ENCODE data around the gene ERVMER34-1. TPM values are rescaled to one million over a fixed set of nuclear protein-coding genes. Genes with fewer than 3 reads are reported as not detected.

Gene ERVMER34-1
- total and polyA plus RNA-seq, 12 donors = 1.3 to 10.2 (median 3.6) TPM

- Histone ChIP-seq H3K4me1 (peaks cover 0 to 41% (median 29%) of the 10 kb centered on the region in 9 donors), H3K36me3 (peaks cover 0 to 40% (median 6%) of the 10 kb centered on the region in 9 donors), H3K27ac (peak overlapping the region; percentile 91 to 100 (median 96)), H3K9me3 (no peaks in the 10 kb centered on the region), H3K27me3 (no peaks in the 10 kb centered on the region), H3K4me3 (peak overlapping the region; percentile 77 to 97 (median 88))
- DNase-seq (peak; percentile 98 to 99), ATAC-seq (peak; percentile 98 to 100 (median 99))
- no peak for TF ChIP-seq CTCF (IDR thresholded peaks at IDR 0.05)
- intact Hi-C loops (cut with DNase I) = loop anchor here in 8 of 10 donors (1.0 to 10.0 kb wide), 12 partner anchors 10 to 272 kb away; partner anchors contain the start of genes RASL11B (in 5 of the 8) and USP46 (in 4 of the 8)
- WGBS, 2 donors = 0 to 1% methylated on average over 87 of the region's 87 CpGs
Observed at GRCh38 chr4:52712251-52713130, 38.7 kb downstream of the ERVMER34-1 start.

GRCh38 chr4:52711834-52712250 lies 39.4 kb downstream of the ERVMER34-1 start:
- ATAC-seq = peak in 1 of 8 donors; percentile 2
- H3K4me3 ChIP-seq = peak overlapping the region in 7 of 10 donors; percentile 81 to 97 (median 88)
- 13% methylated on average over 15 of the region's 15 CpGs for WGBS, 2 donors

GRCh38 chr4:52711272-52711671 lies 40.0 kb downstream of the ERVMER34-1 start:
- DNase-seq = no peak
- TF ChIP-seq CTCF (IDR thresholded peaks at IDR 0.05) = no peak
- peak overlapping the region in 2 of 10 donors; percentile 62 to 96 for H3K27ac ChIP-seq
- H3K36me3 ChIP-seq = peaks cover 0 to 28% (median 6%) of the 10 kb centered on the region in 9 donors
- intact Hi-C loops (cut with DNase I) = loop anchor here in 8 of 10 donors (5.0 to 10.0 kb wide), 10 partner anchors 49 to 274 kb away; partner anchors contain the start of genes RASL11B (in 5 of the 8) and USP46 (in 3 of the 8)
- H3K27me3 ChIP-seq = no peaks in the 10 kb centered on the region
- peaks cover 0 to 39% (median 29%) of the 10 kb centered on the region in 9 donors for H3K4me1 ChIP-seq
- ATAC-seq = no peak
- 63 to 81% methylated on average over 1 of the region's 1 CpG for WGBS, 2 donors
- H3K9me3 ChIP-seq = no peaks in the 10 kb centered on the region
- H3K4me3 ChIP-seq = no peak overlapping the region

More at GRCh38 chr4:52711834-52712250, 39.4 kb downstream of the ERVMER34-1 start:
- TF ChIP-seq CTCF (IDR thresholded peaks at IDR 0.05) = no peak
- peaks cover 0 to 41% (median 29%) of the 10 kb centered on the region in 9 donors for H3K4me1 ChIP-seq
- no peak for DNase-seq
- peaks cover 0 to 34% (median 6%) of the 10 kb centered on the region in 9 donors for H3K36me3 ChIP-seq
- intact Hi-C loops (cut with DNase I) = loop anchor here in 8 of 10 donors (1.0 to 10.0 kb wide), 12 partner anchors 10 to 273 kb away; partner anchors contain the start of genes RASL11B (in 5 of the 8) and USP46 (in 4 of the 8)
- H3K27ac ChIP-seq = peak overlapping the region in 8 of 10 donors; percentile 10 to 97 (median 78)
- no peaks in the 10 kb centered on the region for H3K9me3 ChIP-seq
- H3K27me3 ChIP-seq = no peaks in the 10 kb centered on the region

GRCh38 chr4:52709155-52709554 lies 42.1 kb downstream of the ERVMER34-1 start:
- Histone ChIP-seq H3K36me3 (peaks cover 0 to 8% (median 0%) of the 10 kb centered on the region in 9 donors), H3K4me3 (no peak overlapping the region), H3K27ac (no peak overlapping the region), H3K4me1 (peaks cover 0 to 20% (median 14%) of the 10 kb centered on the region in 9 donors), H3K27me3 (no peaks in the 10 kb centered on the region), H3K9me3 (no peaks in the 10 kb centered on the region)
- TF ChIP-seq CTCF (IDR thresholded peaks at IDR 0.05) = no peak
- ATAC-seq (no peak), DNase-seq (no peak)
- intact Hi-C loops (cut with DNase I) = loop anchor here in 1 of 10 donors (5.0 kb wide), 1 partner anchor 47 kb away; no protein-coding TSS in a partner anchor
